NCI-H1417 treated with DMSO at 0.1 percent for 48 hours (cell line): Measurements from ENCODE around the gene TMEM130.

ENCODE experiments used
- DNase-seq: peaks from one replicate; lab custom pipeline; 2025; lab: John Stamatoyannopoulos, UW

The TMEM130 gene

DNA sequence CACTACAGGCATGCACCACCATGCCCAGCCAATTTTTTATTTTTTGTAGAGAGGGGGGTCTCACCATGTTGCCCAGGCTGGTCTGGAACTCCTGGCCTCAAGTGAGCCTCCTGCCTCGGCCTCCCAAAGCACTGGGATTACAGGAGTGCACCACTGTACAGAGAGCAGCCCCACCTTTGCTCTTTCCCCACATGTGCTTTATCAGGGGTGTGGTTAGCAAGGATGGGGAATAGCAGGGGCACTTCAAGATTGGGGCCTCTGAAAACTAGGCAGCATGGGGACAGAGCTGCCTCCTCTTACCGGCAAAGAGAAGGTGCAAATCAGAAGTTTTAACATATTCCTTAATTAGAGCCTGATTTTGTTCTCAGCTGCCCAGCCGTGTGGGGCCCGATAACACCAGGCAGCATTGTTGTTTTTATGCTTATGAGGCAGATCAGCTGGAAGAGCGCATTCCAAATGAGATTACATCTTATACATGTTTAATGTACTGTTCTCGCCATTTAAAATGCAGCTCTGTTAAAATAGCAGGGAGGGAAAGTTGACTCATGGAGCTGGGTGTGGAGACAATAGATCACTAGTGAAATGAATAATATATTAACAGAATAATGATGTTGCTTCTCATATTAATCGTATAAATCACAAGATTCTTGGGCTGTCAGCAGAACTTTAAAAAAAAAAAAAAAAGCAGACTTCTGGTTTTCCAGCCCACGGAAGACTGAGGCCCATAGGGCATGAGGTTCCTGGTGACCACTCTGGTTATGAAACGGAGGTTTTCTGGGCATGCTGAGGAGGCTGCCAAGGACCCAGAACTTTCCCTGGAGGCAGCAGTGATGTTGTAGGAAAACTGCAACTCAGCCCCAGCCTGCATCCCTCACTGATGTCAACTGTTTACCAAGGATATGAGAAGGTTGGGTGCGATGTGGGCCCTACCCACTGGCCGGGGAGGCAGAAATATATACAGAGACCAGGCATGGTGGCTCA, 62.5 kb downstream of the TMEM130 start:
- no peak for DNase-seq

DNA sequence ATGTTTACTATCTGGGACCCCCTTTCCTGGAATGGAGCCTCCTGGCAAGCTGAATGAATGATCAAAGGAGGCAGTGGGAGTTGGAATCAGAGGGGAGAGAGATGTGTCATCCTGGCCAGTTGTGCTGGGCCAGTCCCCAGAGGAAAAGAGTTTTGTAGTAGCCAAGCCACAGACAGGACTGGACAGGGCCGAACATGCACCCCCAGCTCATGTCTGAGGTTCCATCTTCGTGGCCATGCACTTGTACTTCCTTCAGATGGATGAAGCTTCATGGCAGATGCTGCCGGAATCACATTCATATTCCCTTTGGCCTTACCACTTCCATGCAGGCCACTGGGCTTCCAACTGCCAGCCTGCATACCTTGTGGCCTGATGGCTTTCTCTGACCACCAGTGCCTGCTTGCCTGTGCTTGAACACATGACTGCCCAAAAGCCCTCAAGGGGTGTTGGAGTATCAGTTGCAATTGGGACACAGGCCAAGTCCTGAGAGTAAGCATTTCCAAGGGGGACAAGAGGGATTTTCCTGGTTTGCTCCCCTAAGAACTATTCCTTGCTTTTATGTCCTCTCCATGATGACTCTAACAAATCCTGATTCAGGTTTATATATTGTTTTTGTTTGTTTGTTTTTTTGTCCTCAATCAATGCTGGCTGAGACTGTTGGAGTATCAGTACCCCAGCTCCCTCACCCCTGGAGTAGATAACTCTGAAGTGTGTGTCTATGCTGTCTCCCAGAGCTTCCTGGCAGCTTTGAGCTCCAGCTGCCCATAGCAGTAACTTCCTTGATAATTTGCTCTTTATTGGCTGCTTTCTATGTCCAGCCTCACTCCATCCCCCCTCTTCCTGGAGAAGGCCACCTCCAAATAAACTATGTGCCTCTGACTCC, 63.6 kb downstream of the TMEM130 start:
- DNase-seq: no peak

DNA sequence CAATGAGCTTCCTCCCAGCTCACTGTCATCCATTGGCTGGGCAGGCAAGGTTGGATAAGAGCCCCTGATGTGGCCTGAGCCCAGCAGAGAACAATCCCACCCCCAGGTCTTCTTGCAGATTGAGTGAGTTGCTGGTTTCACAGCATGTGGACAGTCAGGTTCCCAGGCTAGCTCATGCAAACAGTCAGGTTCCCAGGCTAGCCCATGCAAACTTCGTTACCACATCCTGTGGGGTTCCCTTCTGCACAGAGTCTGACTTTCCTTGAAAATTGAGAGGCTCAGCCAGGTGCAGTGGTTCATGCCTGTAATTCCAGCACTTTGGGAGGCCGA, 67.1 kb downstream of the TMEM130 start:
- no peak for DNase-seq

DNA sequence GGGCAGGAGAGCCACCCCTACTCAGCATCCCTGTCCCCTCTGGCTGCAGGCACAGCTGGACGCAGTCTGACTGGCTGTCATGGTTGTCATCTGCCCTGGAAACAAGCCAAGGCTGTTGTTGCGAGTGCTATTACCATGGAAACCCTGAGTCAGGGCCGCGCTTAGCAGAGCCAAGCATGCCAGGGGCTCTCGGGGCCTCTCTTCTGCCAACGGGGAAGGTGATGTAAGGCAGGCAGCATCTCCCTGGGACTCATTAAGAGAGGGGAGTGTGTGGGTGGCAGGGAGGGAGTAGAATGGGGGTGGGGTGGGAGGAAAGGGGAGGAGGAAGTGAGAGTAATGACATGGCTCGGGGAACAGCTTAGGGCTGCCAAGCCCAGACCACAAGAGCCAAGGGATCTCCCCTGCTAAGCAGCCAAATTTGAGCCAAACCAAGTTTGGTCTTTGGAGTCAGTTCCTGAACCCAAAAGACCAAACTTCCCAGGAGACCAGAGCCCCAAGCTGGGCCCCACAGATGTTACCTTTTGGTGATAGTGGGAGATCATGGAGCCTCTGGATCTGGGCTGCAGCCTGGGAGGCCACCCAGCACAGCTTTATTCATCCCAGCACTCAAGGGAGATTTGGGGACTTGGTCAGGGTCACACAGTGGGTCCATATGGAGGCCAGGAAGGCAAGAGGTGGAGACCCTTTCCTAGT, 67.6 kb downstream of the TMEM130 start:
- DNase-seq: peak; percentile 78

DNA sequence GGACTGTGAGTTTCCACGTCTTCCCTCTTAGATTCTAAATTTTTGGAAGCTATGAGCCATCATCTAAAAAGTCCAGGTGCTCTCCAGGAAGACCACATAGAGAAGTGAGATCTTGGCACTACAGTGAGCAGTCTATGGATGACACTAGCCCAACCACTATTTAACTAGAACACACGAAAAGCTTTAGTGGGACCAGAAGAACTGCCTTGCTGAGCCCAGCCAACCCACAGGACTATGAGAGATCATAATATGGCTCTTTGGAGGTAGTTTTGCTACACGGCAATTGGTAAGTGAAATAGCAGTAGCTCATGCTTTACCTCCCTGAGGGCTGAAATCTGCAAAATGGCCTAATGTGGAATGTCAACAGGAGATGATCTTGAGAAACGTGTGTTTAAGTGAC, 68.8 kb downstream of the TMEM130 start:
- no peak for DNase-seq

DNA sequence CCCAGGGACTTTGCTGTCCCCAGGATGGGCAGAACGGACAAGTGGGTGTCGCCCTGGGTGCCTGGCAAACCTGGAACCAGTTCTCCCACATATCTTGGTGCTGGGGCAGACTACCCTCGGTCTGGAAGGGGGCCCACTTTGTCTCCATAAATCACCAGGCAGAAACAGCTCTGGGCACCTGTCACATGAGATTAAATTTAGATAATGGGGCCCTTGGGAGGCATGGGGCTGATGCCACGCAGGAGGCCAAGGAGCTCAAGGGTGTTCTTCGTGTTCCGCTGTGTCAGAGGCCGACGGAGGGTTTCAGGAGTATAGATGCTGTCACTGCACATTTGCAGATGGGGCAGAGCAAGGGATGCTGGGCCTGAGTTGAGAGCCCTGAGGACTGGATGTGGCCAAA, 72.7 kb downstream of the TMEM130 start:
- no peak for DNase-seq
